HepG2 (cell line): ENCODE data around the gene POLR3H. TPM values are rescaled to one million over a fixed set of nuclear protein-coding genes. Genes with fewer than 3 reads are reported as not detected.
A peak's percentile ranks its signal among the peaks of the same experiment; 100 is the strongest.

Experiments used
- BCL6 ChIP-seq: IDR thresholded peaks from 2 replicates; pipeline ENCODE4 v1.6.1; 2016; ENCODE audit warnings: missing genetic modification reagents, missing compliant biosample characterization
- CTCF ChIP-seq: sonication (generic); formaldehyde crosslinking; IDR thresholded peaks from 2 replicates; pipeline ENCODE4 v1.5.0; 2020; ENCODE audit warnings: mild to moderate bottlenecking, missing genetic modification reagents, moderate library complexity
- DMAP1 ChIP-seq: IDR thresholded peaks from 2 replicates; pipeline ENCODE4 v1.6.1; 2016
- ETV6 ChIP-seq: sonication (generic); formaldehyde crosslinking; conservative IDR thresholded peaks from 2 replicates; pipeline ENCODE4 v1.4.0; 2020; ENCODE audit warnings: missing genetic modification reagents
- HMGXB4 ChIP-seq, 2 experiments: sonication (generic) in 1 of 2; formaldehyde crosslinking in 1 of 2; IDR thresholded peaks; 2 replicates each; pipeline versions ENCODE4 v1.4.0 to v1.6.1; 2018 to 2020; ENCODE audit warnings: missing genetic modification reagents in 2 of 2, borderline replicate concordance in 1 of 2, low read depth in 1 of 2, mild to moderate bottlenecking in 1 of 2, missing biosample characterization in 1 of 2
- HNRNPL ChIP-seq: fragments of 200-400 bp; formaldehyde crosslinking; IDR thresholded peaks from 2 replicates; pipeline ENCODE4 v1.6.1; 2017; ENCODE audit warnings: mild to moderate bottlenecking, low read depth, low read length
- PAX8 ChIP-seq: sonication (generic); formaldehyde crosslinking; IDR thresholded peaks from 2 replicates; pipeline ENCODE4 v1.8.0; 2022; ENCODE audit warnings: mild to moderate bottlenecking, missing genetic modification reagents, borderline replicate concordance
- PHB2 ChIP-seq: fragments of 450-650 bp; IDR thresholded peaks from 2 replicates; pipeline ENCODE4 v1.6.1; 2018; ENCODE audit not compliant: partially characterized antibody
- THAP11 ChIP-seq: IDR thresholded peaks from 2 replicates; pipeline ENCODE4 v1.6.1; 2016; ENCODE audit warnings: missing biosample characterization, missing genetic modification reagents
- UBTF ChIP-seq: sonication (generic); formaldehyde crosslinking; IDR thresholded peaks from 2 replicates; pipeline ENCODE4 v1.4.0; 2020; ENCODE audit warnings: mild to moderate bottlenecking, missing genetic modification reagents
- ZBTB20 ChIP-seq: sonication (generic); formaldehyde crosslinking; IDR thresholded peaks from 2 replicates; pipeline ENCODE4 v1.8.1; 2023; ENCODE audit warnings: missing genetic modification reagents, low read depth, mild to moderate bottlenecking, borderline replicate concordance
- ZBTB4 ChIP-seq: sonication (generic); formaldehyde crosslinking; IDR thresholded peaks from 2 replicates; pipeline ENCODE4 v1.4.0; 2020; ENCODE audit warnings: missing genetic modification reagents, mild to moderate bottlenecking, borderline replicate concordance
- ZC3H13 ChIP-seq: sonication (generic); formaldehyde crosslinking; IDR thresholded peaks from 2 replicates; pipeline ENCODE4 v1.8.1; 2023; ENCODE audit warnings: mild to moderate bottlenecking, missing genetic modification reagents, moderate library complexity
- ZEB1 ChIP-seq: IDR thresholded peaks from 2 replicates; pipeline ENCODE4 v1.6.1; 2012; ENCODE audit warnings: mild to moderate bottlenecking, low read depth, inconsistent platforms; ENCODE audit not compliant: insufficient replicate concordance
- ZFAT ChIP-seq: sonication (generic); formaldehyde crosslinking; conservative IDR thresholded peaks from 2 replicates; pipeline ENCODE4 v1.8.1; 2023; ENCODE audit warnings: missing genetic modification reagents, inconsistent platforms
- ZNF264 ChIP-seq: sonication (generic); formaldehyde crosslinking; IDR thresholded peaks from 2 replicates; pipeline ENCODE4 v1.4.0; 2020; ENCODE audit warnings: missing genetic modification reagents
- ZNF354B ChIP-seq: sonication (generic); formaldehyde crosslinking; IDR thresholded peaks from 2 replicates; pipeline ENCODE4 v1.8.0; 2022; ENCODE audit warnings: mild to moderate bottlenecking, missing genetic modification reagents
- ZNF678 ChIP-seq: sonication (generic); formaldehyde crosslinking; IDR thresholded peaks from 2 replicates; pipeline ENCODE4 v1.4.0; 2020; ENCODE audit warnings: mild to moderate bottlenecking, missing genetic modification reagents
- polyA plus RNA-seq, 8 experiments: library from polyadenylated mRNA; depleted of rRNA in 3 of 8; stranded (reverse) in 7 of 8; unstranded in 1 of 8; fragments of >200 nt; fragmentation: Illumina TruSeq in 4 of 8; extraction: Trizol in 4 of 8; gene quantifications; 2 replicates each; pipeline versions ENCODE4 v1.2.1 to v1.2.3, GENCODE V29; 2011 to 2016; ENCODE audit warnings: low read depth in 4 of 8, missing spikeins in 1 of 8, mixed read lengths in 1 of 8; ENCODE audit not compliant: insufficient read depth in 1 of 8
- total RNA-seq, 5 experiments: library from RNA; depleted of rRNA; stranded (reverse); fragments of >200 nt; fragmentation: Illumina TruSeq; extraction: Trizol; gene quantifications; 2 replicates each; pipeline ENCODE4 v1.2.3, GENCODE V29; 2016; ENCODE audit warnings: low read depth in 1 of 5

The POLR3H gene
- total and polyA plus RNA-seq, 2 of the 13 experiments (the other 11 are each of a cell fraction or from before 2014, with no cell fraction given) = 10.3 to 28.6 TPM

GRCh38 chr22:41517172-41518047, 26.9 kb downstream of the POLR3H start (continued):
- TF ChIP-seq UBTF (CRISPR knock-in tag) (0 out of 2 replicates have a peak, but pooled peaks have one; percentile 23), HMGXB4 (CRISPR knock-in tag; IDR thresholded peaks at IDR 0.05; ENCODE audit: borderline replicate concordance in 1 of 2, low read depth in 1 of 2) (0 out of 4 replicates have a peak, but pooled peaks of 1 of the 2 experiments have one; percentile 25), DMAP1 (no peak), PAX8 (CRISPR knock-in tag) (no peak), HNRNPL (0 out of 2 replicates have a peak, but pooled peaks have one; percentile 21), ETV6 (CRISPR knock-in tag) (no peak), ZFAT (CRISPR knock-in tag) (no peak), PHB2 (no peak), ZNF678 (CRISPR knock-in tag) (no peak), ZNF264 (CRISPR knock-in tag) (no peak), THAP11 (CRISPR knock-in tag) (0 out of 2 replicates have a peak, but pooled peaks have one; percentile 44), CTCF (CRISPR knock-in tag) (peak; percentile 92), BCL6 (CRISPR knock-in tag) (peak; percentile 16; the same call in 1 of the 2 replicates), ZBTB4 (0 out of 2 replicates have a peak, but pooled peaks have one; percentile 34), ZBTB20 (CRISPR knock-in tag) (no peak), ZC3H13 (CRISPR knock-in tag) (no peak), ZNF354B (CRISPR knock-in tag) (no peak), ZEB1 (no peak)
